Measurements from ENCODE around the gene GLOD4.

GRCh38 chr17:788551-788950 is 6.5 kb upstream of the GLOD4 start:
- TF ChIP-seq EP300 (IDR thresholded peaks at IDR 0.05) (no peak), CTCF (IDR thresholded peaks at IDR 0.05) (no peak), POLR2A (IDR thresholded peaks at IDR 0.05) (no peak)

Data from ovary (tissue), 3 donors.